WTC11 (cell line): ENCODE data around the gene ZNF506. TPM values are rescaled to one million over a fixed set of nuclear protein-coding genes. Genes with fewer than 3 reads are reported as not detected.

ENCODE experiments used
- ATAC-seq: fragments of 200-7000 bp; cut with Tn5 transposase; 2 replicates; pipeline ENCODE4 v1.10.0; 2021; ENCODE audit warnings: mild to moderate bottlenecking, moderate library complexity
- CTCF ChIA-PET: fragments of 300-600 bp; sonication (Branson Sonifier 250); formaldehyde crosslinking; loops from one replicate; lab custom pipeline; 2021; ENCODE audit warnings: antibody characterized with exemption; lab: Charles Lee
- POLR2A ChIA-PET: fragments of 350-600 bp; sonication (Branson Sonifier 250); formaldehyde crosslinking; loops from one replicate; lab custom pipeline; 2021; ENCODE audit warnings: antibody characterized with exemption; lab: Charles Lee
- DNase-seq: peaks from one replicate; pipeline ENCODE4 v3.0.0; 2021; ENCODE audit warnings: low spot score
- H3K27ac Mint-ChIP-seq: 2 replicates; pipeline ENCODE4 v1.8.0; 2021; ENCODE audit warnings: mixed read lengths
- H3K27me3 Mint-ChIP-seq: 2 replicates; pipeline ENCODE4 v1.8.0; 2021; ENCODE audit warnings: low read depth, mild to moderate bottlenecking, moderate library complexity, mixed read lengths
- H3K36me3 Mint-ChIP-seq: 2 replicates; pipeline ENCODE4 v1.8.0; 2021; ENCODE audit warnings: mixed read lengths
- H3K4me1 Mint-ChIP-seq: 2 replicates; pipeline ENCODE4 v1.8.0; 2022; ENCODE audit warnings: mixed read lengths
- H3K4me3 Mint-ChIP-seq: 2 replicates; pipeline ENCODE4 v1.8.0; 2021; ENCODE audit warnings: mild to moderate bottlenecking, moderate library complexity, mixed read lengths
- H3K9me3 Mint-ChIP-seq: 2 replicates; pipeline ENCODE4 v1.8.0; 2021; ENCODE audit warnings: mixed read lengths
- CREM ChIP-seq: sonication (generic); formaldehyde crosslinking; IDR thresholded peaks from 2 replicates; pipeline ENCODE4 v1.8.1; 2022; ENCODE audit warnings: mild to moderate bottlenecking, missing genetic modification reagents, moderate library complexity
- ELF4 ChIP-seq: sonication (generic); formaldehyde crosslinking; IDR thresholded peaks from 2 replicates; pipeline ENCODE4 v1.8.1; 2022; ENCODE audit warnings: low read depth, mild to moderate bottlenecking, moderate library complexity, missing genetic modification reagents
- FOXJ3 ChIP-seq: sonication (generic); formaldehyde crosslinking; IDR thresholded peaks from 2 replicates; pipeline ENCODE4 v1.9.0; 2021; ENCODE audit warnings: missing genetic modification reagents, mild to moderate bottlenecking, borderline replicate concordance
- FOXP1 ChIP-seq: sonication (generic); formaldehyde crosslinking; IDR thresholded peaks from 2 replicates; pipeline ENCODE4 v1.8.0; 2022; ENCODE audit warnings: missing genetic modification reagents, mild to moderate bottlenecking, moderate library complexity, borderline replicate concordance
- JAZF1 ChIP-seq: fragments of 250-450 bp; sonication (Bioruptor Pico); IDR thresholded peaks from 2 replicates; pipeline ENCODE4 v1.9.0; 2021; ENCODE audit warnings: moderate library complexity, mild to moderate bottlenecking, inconsistent platforms
- MXD4 ChIP-seq: fragments of 250-450 bp; sonication (Bioruptor Pico); IDR thresholded peaks from 2 replicates; pipeline ENCODE4 v1.8.0; 2021; ENCODE audit warnings: mild to moderate bottlenecking, moderate library complexity, borderline replicate concordance
- NFATC4 ChIP-seq: fragments of 250-450 bp; sonication (Bioruptor Pico); IDR thresholded peaks from 2 replicates; pipeline ENCODE4 v1.9.0; 2021; ENCODE audit warnings: mild to moderate bottlenecking
- NFYB ChIP-seq: sonication (generic); formaldehyde crosslinking; conservative IDR thresholded peaks from 2 replicates; pipeline ENCODE4 v1.8.0; 2022; ENCODE audit warnings: low read depth, missing genetic modification reagents
- RELA ChIP-seq: sonication (generic); formaldehyde crosslinking; IDR thresholded peaks from 2 replicates; pipeline ENCODE4 v1.8.1; 2022; ENCODE audit warnings: missing genetic modification reagents, mild to moderate bottlenecking, borderline replicate concordance
- SMAD3 ChIP-seq: sonication (generic); formaldehyde crosslinking; IDR thresholded peaks from 2 replicates; pipeline ENCODE4 v1.8.0; 2022; ENCODE audit warnings: missing genetic modification reagents, mild to moderate bottlenecking, borderline replicate concordance
- ZNF232 ChIP-seq: sonication (generic); formaldehyde crosslinking; IDR thresholded peaks from 2 replicates; pipeline ENCODE4 v1.8.0; 2022; ENCODE audit warnings: mild to moderate bottlenecking, missing genetic modification reagents
- ZNF423 ChIP-seq: fragments of 250-450 bp; sonication (Bioruptor Pico); IDR thresholded peaks from 2 replicates; pipeline ENCODE4 v2.1.2; 2022; ENCODE audit warnings: mild to moderate bottlenecking, moderate library complexity
- total RNA-seq: library from RNA; stranded (reverse); gene quantifications from 3 replicates; pipeline ENCODE4 v1.2.3, GENCODE V29; 2021
- TF ChIP-seq, protein P1 (sequence below): fragments of 250-450 bp; sonication (Bioruptor Pico); IDR thresholded peaks from 2 replicates; pipeline ENCODE4 v1.9.0; 2021; ENCODE audit warnings: mild to moderate bottlenecking
- TF ChIP-seq, protein P2 (sequence below): fragments of 250-450 bp; sonication (Bioruptor Pico); IDR thresholded peaks from 2 replicates; pipeline ENCODE4 v1.8.0; 2021; ENCODE audit warnings: mild to moderate bottlenecking
- TF ChIP-seq, protein P3 (sequence below): sonication (generic); formaldehyde crosslinking; IDR thresholded peaks from 2 replicates; pipeline ENCODE4 v1.8.1; 2022; ENCODE audit warnings: low read depth, mild to moderate bottlenecking, moderate library complexity, missing genetic modification reagents, borderline replicate concordance
- TF ChIP-seq, protein P4 (sequence below): sonication (generic); formaldehyde crosslinking; IDR thresholded peaks from 2 replicates; pipeline ENCODE4 v1.8.1; 2023; ENCODE audit warnings: mild to moderate bottlenecking, missing genetic modification reagents, moderate library complexity
- TF ChIP-seq, protein P5 (sequence below): sonication (generic); formaldehyde crosslinking; IDR thresholded peaks from 2 replicates; pipeline ENCODE4 v1.8.0; 2022; ENCODE audit warnings: mild to moderate bottlenecking, missing genetic modification reagents
- TF ChIP-seq, protein P6 (sequence below): sonication (generic); formaldehyde crosslinking; IDR thresholded peaks from 2 replicates; pipeline ENCODE4 v1.8.0; 2023; ENCODE audit warnings: missing genetic modification reagents
- TF ChIP-seq, protein P7 (sequence below): sonication (generic); formaldehyde crosslinking; IDR thresholded peaks from 2 replicates; pipeline ENCODE4 v1.8.1; 2023; ENCODE audit warnings: mild to moderate bottlenecking, missing genetic modification reagents, moderate library complexity
- TF ChIP-seq, protein P8 (sequence below): sonication (generic); formaldehyde crosslinking; IDR thresholded peaks from 2 replicates; pipeline ENCODE4 v1.8.1; 2023; ENCODE audit warnings: mild to moderate bottlenecking, missing genetic modification reagents
- TF ChIP-seq, protein P9 (sequence below): fragments of 200-600 bp; IDR thresholded peaks from 2 replicates; pipeline ENCODE4 v1.8.0; 2022; ENCODE audit warnings: antibody characterized with exemption

ZNF506 gene
- total RNA-seq, 1 experiment from 2014 or later = 20.8 TPM

DNA sequence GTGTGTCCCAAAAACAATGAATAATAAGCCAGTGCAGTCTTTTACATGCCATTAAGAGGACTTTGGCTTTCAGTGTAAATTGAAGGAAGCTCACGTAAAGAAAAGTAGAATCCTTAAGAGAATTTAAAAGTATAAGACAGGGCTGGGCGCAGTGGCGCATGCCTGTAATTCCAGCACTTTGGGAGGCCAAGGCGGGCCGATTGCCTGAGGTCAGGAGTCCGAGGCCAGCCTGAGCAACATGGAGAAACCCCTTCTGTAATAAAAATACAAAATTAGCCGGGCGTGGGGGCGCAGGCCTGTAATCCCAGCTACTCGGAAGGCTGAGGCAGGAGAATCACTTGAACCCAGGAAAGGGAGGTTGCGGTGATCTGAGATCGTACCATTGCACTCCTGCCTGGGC is 26.2 kb upstream of the ZNF506 start (continued):
- TF ChIP-seq, protein P1, sequence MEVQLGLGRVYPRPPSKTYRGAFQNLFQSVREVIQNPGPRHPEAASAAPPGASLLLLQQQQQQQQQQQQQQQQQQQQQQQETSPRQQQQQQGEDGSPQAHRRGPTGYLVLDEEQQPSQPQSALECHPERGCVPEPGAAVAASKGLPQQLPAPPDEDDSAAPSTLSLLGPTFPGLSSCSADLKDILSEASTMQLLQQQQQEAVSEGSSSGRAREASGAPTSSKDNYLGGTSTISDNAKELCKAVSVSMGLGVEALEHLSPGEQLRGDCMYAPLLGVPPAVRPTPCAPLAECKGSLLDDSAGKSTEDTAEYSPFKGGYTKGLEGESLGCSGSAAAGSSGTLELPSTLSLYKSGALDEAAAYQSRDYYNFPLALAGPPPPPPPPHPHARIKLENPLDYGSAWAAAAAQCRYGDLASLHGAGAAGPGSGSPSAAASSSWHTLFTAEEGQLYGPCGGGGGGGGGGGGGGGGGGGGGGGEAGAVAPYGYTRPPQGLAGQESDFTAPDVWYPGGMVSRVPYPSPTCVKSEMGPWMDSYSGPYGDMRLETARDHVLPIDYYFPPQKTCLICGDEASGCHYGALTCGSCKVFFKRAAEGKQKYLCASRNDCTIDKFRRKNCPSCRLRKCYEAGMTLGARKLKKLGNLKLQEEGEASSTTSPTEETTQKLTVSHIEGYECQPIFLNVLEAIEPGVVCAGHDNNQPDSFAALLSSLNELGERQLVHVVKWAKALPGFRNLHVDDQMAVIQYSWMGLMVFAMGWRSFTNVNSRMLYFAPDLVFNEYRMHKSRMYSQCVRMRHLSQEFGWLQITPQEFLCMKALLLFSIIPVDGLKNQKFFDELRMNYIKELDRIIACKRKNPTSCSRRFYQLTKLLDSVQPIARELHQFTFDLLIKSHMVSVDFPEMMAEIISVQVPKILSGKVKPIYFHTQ (CRISPR knock-in tag) = no peak
- TF ChIP-seq, protein P2, sequence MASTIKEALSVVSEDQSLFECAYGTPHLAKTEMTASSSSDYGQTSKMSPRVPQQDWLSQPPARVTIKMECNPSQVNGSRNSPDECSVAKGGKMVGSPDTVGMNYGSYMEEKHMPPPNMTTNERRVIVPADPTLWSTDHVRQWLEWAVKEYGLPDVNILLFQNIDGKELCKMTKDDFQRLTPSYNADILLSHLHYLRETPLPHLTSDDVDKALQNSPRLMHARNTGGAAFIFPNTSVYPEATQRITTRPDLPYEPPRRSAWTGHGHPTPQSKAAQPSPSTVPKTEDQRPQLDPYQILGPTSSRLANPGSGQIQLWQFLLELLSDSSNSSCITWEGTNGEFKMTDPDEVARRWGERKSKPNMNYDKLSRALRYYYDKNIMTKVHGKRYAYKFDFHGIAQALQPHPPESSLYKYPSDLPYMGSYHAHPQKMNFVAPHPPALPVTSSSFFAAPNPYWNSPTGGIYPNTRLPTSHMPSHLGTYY (CRISPR knock-in tag) = no peak
- TF ChIP-seq ZNF423 (CRISPR knock-in tag) (no peak), JAZF1 (CRISPR knock-in tag) (no peak)
- TF ChIP-seq, all 79 proteins: peak for 0

DNA sequence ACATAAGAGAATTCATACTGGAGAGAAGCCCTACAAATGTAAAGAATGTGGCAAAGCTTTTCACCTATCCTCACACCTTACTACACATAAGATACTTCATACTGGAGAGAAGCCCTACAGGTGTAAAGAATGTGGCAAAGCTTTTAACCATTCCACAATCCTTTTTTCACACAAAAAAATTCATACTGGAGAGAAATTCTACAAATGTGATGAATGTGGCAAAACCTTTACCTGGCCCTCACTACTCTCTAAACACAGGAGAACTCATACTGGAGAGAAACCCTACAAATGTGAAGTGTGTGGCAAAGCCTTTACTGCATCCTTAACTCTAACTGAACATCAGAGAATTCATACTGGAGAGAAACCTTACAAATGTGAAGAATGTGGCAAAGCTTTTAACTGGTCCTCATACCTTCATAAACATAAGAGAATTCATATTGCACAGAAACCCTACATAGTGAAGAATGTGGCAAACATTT is 14.0 kb upstream of the ZNF506 start:
- Mint-ChIP-seq H3K27ac (no peak overlapping the region), H3K4me3 (no peak overlapping the region), H3K27me3 (peaks cover 18% of the 10 kb centered on the region), H3K4me1 (no peaks in the 10 kb centered on the region), H3K9me3 (peaks cover 66% of the 10 kb centered on the region), H3K36me3 (peaks cover 52% of the 10 kb centered on the region)
- ChIA-PET CTCF (no interaction called here), POLR2A (no interaction called here)
- ATAC-seq = no peak
- DNase-seq = no peak
- no peak for TF ChIP-seq FOXJ3 (CRISPR knock-in tag)
- TF ChIP-seq, protein P3, sequence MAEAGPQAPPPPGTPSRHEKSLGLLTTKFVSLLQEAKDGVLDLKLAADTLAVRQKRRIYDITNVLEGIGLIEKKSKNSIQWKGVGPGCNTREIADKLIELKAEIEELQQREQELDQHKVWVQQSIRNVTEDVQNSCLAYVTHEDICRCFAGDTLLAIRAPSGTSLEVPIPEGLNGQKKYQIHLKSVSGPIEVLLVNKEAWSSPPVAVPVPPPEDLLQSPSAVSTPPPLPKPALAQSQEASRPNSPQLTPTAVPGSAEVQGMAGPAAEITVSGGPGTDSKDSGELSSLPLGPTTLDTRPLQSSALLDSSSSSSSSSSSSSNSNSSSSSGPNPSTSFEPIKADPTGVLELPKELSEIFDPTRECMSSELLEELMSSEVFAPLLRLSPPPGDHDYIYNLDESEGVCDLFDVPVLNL (CRISPR knock-in tag) = no peak
- TF ChIP-seq, protein P4, sequence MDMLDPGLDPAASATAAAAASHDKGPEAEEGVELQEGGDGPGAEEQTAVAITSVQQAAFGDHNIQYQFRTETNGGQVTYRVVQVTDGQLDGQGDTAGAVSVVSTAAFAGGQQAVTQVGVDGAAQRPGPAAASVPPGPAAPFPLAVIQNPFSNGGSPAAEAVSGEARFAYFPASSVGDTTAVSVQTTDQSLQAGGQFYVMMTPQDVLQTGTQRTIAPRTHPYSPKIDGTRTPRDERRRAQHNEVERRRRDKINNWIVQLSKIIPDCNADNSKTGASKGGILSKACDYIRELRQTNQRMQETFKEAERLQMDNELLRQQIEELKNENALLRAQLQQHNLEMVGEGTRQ (CRISPR knock-in tag) = no peak
- TF ChIP-seq, protein P5, sequence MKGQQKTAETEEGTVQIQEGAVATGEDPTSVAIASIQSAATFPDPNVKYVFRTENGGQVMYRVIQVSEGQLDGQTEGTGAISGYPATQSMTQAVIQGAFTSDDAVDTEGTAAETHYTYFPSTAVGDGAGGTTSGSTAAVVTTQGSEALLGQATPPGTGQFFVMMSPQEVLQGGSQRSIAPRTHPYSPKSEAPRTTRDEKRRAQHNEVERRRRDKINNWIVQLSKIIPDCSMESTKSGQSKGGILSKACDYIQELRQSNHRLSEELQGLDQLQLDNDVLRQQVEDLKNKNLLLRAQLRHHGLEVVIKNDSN (CRISPR knock-in tag) = no peak
- TF ChIP-seq, protein P6, sequence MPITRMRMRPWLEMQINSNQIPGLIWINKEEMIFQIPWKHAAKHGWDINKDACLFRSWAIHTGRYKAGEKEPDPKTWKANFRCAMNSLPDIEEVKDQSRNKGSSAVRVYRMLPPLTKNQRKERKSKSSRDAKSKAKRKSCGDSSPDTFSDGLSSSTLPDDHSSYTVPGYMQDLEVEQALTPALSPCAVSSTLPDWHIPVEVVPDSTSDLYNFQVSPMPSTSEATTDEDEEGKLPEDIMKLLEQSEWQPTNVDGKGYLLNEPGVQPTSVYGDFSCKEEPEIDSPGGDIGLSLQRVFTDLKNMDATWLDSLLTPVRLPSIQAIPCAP (CRISPR knock-in tag) = no peak
- TF ChIP-seq, protein P7, sequence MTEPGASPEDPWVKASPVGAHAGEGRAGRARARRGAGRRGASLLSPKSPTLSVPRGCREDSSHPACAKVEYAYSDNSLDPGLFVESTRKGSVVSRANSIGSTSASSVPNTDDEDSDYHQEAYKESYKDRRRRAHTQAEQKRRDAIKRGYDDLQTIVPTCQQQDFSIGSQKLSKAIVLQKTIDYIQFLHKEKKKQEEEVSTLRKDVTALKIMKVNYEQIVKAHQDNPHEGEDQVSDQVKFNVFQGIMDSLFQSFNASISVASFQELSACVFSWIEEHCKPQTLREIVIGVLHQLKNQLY (CRISPR knock-in tag) = no peak
- no peak for TF ChIP-seq ELF4 (CRISPR knock-in tag)
- TF ChIP-seq, protein P1 (CRISPR knock-in tag) = no peak
- no peak for TF ChIP-seq RELA (CRISPR knock-in tag)
- TF ChIP-seq FOXP1 (CRISPR knock-in tag) = no peak
- no peak for TF ChIP-seq ZNF232
- no peak for TF ChIP-seq SMAD3 (CRISPR knock-in tag)
- TF ChIP-seq MXD4 (CRISPR knock-in tag) = no peak
- TF ChIP-seq NFYB (CRISPR knock-in tag) = no peak
- no peak for TF ChIP-seq CREM (CRISPR knock-in tag)
- no peak for TF ChIP-seq NFATC4 (CRISPR knock-in tag)
- TF ChIP-seq, protein P8, sequence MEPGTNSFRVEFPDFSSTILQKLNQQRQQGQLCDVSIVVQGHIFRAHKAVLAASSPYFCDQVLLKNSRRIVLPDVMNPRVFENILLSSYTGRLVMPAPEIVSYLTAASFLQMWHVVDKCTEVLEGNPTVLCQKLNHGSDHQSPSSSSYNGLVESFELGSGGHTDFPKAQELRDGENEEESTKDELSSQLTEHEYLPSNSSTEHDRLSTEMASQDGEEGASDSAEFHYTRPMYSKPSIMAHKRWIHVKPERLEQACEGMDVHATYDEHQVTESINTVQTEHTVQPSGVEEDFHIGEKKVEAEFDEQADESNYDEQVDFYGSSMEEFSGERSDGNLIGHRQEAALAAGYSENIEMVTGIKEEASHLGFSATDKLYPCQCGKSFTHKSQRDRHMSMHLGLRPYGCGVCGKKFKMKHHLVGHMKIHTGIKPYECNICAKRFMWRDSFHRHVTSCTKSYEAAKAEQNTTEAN = no peak
- TF ChIP-seq, protein P9, sequence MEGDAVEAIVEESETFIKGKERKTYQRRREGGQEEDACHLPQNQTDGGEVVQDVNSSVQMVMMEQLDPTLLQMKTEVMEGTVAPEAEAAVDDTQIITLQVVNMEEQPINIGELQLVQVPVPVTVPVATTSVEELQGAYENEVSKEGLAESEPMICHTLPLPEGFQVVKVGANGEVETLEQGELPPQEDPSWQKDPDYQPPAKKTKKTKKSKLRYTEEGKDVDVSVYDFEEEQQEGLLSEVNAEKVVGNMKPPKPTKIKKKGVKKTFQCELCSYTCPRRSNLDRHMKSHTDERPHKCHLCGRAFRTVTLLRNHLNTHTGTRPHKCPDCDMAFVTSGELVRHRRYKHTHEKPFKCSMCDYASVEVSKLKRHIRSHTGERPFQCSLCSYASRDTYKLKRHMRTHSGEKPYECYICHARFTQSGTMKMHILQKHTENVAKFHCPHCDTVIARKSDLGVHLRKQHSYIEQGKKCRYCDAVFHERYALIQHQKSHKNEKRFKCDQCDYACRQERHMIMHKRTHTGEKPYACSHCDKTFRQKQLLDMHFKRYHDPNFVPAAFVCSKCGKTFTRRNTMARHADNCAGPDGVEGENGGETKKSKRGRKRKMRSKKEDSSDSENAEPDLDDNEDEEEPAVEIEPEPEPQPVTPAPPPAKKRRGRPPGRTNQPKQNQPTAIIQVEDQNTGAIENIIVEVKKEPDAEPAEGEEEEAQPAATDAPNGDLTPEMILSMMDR = no peak
